Sigmoid colon (tissue), 4 donors: ENCODE measurements around the gene INPP5D.

Source experiments
- CTCF ChIP-seq, 4 experiments: fragments of 450-650 bp in 3 of 4; fragments of 200-600 bp in 1 of 4; IDR thresholded peaks; one replicate each; pipeline ENCODE4 v1.5.1; 2016 to 2019; ENCODE audit warnings: antibody characterized with exemption in 4 of 4, mild to moderate bottlenecking in 3 of 4, moderate library complexity in 2 of 4
- EP300 ChIP-seq, 4 donors: sonication (generic); formaldehyde crosslinking; IDR thresholded peaks; one replicate each; pipeline ENCODE4 v1.6.1; 2017; ENCODE audit warnings: antibody characterized with exemption in 4 of 4
- POLR2A ChIP-seq, 2 donors: fragments of 450-650 bp; IDR thresholded peaks; one replicate each; pipeline ENCODE4 v1.6.1; 2016; ENCODE audit warnings: antibody characterized with exemption in 2 of 2, mild to moderate bottlenecking in 2 of 2, moderate library complexity in 2 of 2
- POLR2AphosphoS5 ChIP-seq, 4 donors: sonication (generic); formaldehyde crosslinking; IDR thresholded peaks; one replicate each; pipeline ENCODE4 v1.6.1; 2017; ENCODE audit warnings: antibody characterized with exemption in 4 of 4

- no peak for TF ChIP-seq POLR2A (IDR thresholded peaks at IDR 0.05)
- TF ChIP-seq CTCF (IDR thresholded peaks at IDR 0.05) = no peak
- TF ChIP-seq EP300 (IDR thresholded peaks at IDR 0.05) = no peak
- no peak for TF ChIP-seq POLR2AphosphoS5 (IDR thresholded peaks at IDR 0.05)
Measured at GRCh38 chr2:233047667-233048066, 12.5 kb upstream of the INPP5D start.
